ENCODE measurements around the gene CCDC191.

CCDC191 gene, protein sequence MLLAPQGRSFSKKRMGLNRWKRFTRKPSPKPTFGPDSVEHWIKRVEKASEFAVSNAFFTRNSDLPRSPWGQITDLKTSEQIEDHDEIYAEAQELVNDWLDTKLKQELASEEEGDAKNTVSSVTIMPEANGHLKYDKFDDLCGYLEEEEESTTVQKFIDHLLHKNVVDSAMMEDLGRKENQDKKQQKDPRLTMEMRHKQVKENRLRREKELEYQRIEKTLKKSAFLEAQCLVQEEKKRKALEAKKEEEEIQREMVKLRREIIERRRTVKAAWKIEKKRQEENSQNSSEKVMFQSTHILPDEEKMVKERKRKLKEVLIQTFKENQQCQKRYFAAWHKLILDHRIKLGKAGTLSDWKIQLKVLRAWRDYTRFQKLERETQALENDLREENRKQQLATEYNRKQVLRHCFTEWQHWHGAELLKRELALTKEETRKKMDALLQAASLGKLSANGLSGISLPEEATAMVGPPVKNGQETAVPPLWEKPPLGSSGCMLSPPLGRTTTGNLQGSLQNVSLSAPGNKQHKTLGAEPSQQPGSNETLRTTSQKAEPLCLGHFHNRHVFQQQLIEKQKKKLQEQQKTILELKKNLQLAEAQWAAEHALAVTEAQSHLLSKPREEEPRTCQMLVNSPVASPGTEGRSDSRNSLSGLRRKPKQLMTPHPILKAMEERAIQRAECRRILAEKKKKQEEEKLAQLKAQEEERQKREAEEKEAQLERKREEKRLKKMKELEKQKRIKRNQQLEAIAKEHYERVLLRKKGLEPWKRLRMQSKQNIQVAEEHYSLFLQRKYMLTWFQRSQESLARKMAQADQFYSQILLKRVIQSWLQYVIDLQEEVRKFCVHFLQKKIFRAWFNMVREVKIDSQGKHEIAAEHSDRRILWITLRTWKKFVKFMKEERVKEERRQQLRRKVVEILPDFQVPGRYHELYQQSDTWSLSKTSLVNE

DNA sequence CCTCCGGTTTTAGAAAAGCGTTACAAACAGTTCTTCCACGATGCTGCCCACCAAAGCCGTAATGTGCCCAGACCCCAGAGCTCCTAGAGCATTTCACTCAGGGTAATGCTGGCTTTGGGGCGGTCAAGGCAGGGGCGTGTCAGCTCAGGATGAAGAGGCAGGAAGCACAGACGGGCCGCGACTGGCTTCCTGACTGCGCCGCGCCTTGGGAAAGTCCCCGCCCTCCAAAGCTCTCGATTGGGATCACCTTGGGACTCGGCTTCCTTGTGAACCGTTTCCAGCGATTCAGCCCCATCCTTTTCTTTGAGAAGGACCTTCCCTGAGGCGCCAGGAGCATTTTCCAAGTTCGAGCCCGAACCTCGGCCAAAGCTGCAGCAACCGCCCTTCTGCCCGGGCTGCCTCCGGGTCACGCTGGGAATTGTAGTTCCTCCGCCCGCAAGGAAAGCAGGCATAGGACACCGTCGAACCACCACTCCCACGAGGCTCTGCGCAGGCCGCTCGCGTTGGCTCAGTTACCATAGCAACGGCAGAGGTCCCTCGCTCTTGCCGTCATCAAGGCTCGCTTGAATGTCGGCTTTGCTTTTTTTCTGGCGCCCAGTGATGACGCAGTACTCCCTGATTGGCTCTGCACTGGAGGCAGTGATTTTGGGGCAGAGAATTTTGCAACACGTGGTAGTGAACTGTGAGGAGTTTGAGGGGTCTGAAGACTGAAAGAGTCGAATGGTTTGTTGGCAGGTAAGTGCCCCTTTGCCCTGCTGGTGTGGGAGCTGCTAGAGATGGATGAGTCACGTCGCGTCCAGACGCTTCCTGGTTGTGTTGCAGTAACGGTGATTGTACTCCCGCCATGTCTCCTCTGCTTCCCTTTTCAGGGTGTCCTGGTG lies at the start of gene CCDC191, which contains the start of gene QTRT2:
CCDC191 (minus strand) TSS at position 397 of the 881 bp plus-strand sequence; CDS start at position 337, 60 bp downstream.
QTRT2 (plus strand) TSS at position 608 of the 881 bp plus-strand sequence. CDS start 8,521 bp downstream, outside the sequence.
- peak; percentile 99 for ATAC-seq
- H3K9me3 Mint-ChIP-seq = no peaks in the 10 kb centered on the region
- peaks cover 52% of the 10 kb centered on the region for H3K4me1 Mint-ChIP-seq

DNA sequence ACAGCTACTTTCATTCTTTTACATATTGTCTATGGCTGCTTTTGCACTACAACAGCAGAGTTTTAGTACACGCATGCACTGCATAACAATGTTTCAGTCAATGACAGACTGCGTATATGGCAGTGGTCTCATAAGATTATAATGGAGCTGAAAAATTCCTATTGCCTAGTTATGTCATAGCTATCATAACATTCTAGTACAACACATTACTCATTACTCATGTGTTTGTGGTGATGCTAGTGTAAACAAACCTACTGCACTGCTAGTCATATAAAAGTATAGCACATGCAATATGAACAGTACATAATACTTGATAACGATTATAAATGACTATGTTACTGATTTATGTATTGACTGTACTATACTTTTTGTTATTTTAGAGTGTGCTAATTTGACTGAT lies 48.1 kb upstream of the CCDC191 start:
- no peak overlapping the region for H3K27ac Mint-ChIP-seq
- no peak for ATAC-seq
- no peak overlapping the region for H3K4me3 Mint-ChIP-seq
- no peaks in the 10 kb centered on the region for H3K4me1 Mint-ChIP-seq
- H3K27me3 Mint-ChIP-seq = peaks cover 3% of the 10 kb centered on the region
- H3K9me3 Mint-ChIP-seq = no peaks in the 10 kb centered on the region
- H3K36me3 Mint-ChIP-seq = no peaks in the 10 kb centered on the region

More for the DNA sequence above, at the start of gene CCDC191, which contains the start of gene QTRT2:
- Mint-ChIP-seq H3K36me3 (peaks cover 23% of the 10 kb centered on the region), H3K27me3 (no peaks in the 10 kb centered on the region), H3K27ac (peak within 1 kb of the TSS; percentile 93), H3K4me3 (peak within 1 kb of the TSS; percentile 93)

DNA sequence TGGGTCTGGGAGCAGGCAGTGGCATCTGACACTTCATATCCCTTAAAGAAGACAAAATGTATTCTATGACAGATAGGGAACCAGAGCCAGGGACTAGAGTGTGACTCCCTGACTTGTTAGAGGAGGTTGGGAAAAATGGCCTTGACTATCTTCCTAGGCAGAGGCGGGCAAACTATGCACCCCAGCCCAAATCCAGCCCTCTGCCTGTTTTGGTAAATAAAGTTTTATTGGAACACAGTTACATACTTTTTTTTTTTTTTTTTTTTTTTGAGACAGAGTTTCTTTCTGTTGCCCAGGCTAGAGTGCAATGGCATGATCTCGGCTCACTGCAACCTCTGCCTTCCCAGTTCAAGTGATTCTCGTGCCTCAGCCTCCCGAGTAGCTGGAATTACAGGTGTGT lies 47.5 kb upstream of the CCDC191 start:
- H3K36me3 Mint-ChIP-seq = no peaks in the 10 kb centered on the region
- no peaks in the 10 kb centered on the region for H3K9me3 Mint-ChIP-seq
- no peak overlapping the region for H3K27ac Mint-ChIP-seq
- no peaks in the 10 kb centered on the region for H3K27me3 Mint-ChIP-seq
- H3K4me1 Mint-ChIP-seq = no peaks in the 10 kb centered on the region
- H3K4me3 Mint-ChIP-seq = no peak overlapping the region
- no peak for ATAC-seq

DNA sequence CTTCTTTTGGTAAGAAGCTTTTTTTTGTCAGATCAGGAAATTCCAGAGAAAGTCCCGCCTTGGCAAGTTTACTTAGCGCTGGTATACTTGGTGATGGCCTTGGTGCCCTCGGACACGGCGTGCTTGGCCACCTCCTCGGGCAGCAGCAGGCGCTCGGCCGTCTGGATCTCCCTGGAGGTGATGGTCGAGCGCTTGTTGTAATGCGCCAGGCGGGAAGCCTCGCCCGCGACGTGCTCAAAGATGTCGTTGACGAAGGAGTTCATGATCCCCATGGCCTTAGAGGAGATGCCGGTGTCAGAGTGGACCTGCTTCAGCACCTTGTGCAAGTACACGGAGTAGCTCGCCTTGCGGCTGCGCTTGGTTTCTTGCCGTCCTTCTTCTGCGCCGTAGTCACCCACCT lies 46.9 kb upstream of the CCDC191 start:
- H3K36me3 Mint-ChIP-seq = no peaks in the 10 kb centered on the region
- ATAC-seq = no peak
- no peak overlapping the region for H3K4me3 Mint-ChIP-seq
- H3K4me1 Mint-ChIP-seq = no peaks in the 10 kb centered on the region
- no peaks in the 10 kb centered on the region for H3K27me3 Mint-ChIP-seq
- H3K9me3 Mint-ChIP-seq = no peaks in the 10 kb centered on the region
- no peak overlapping the region for H3K27ac Mint-ChIP-seq

DNA sequence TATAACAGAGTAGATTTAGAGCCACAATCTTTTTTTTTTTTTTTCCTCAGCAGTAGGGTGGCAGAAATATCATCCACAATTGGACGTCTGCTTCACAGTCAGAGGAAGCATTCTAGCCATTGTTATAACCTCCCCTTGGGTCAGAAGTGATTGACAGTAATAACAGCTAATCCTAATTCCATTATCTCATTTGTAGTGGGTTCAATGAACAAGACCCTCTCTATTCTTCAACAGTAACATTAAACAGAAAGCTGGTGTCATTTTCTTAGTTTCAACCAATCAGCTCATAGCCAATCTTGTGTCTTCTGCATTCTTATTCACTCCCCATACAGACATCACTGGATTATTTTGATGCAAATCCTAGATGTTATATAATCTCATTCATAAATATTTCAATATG lies 44.8 kb upstream of the CCDC191 start:
- no peaks in the 10 kb centered on the region for H3K9me3 Mint-ChIP-seq
- no peak overlapping the region for H3K27ac Mint-ChIP-seq
- H3K4me3 Mint-ChIP-seq = no peak overlapping the region
- ATAC-seq = no peak
- H3K36me3 Mint-ChIP-seq = no peaks in the 10 kb centered on the region
- no peaks in the 10 kb centered on the region for H3K4me1 Mint-ChIP-seq
- H3K27me3 Mint-ChIP-seq = no peaks in the 10 kb centered on the region

DNA sequence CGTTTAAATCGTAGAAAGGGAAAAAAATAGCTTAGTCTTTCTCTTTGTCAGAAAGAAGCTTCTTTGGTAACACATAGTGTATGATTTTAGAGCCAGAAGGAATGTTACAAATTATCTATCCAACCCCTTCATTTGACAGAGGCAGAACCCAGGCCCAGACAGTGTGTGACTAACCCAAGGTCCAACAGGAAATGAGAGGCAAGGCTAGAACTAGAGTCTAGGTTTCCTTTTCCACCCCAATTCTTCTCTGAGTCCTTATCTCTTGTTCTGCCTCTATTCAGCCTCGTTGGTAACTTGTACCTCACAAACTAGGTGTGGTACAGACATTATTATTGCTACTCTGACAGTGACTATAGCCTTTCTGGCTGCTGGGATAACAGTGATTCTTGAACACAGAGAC lies 39.5 kb upstream of the CCDC191 start:
- Mint-ChIP-seq H3K9me3 (no peaks in the 10 kb centered on the region), H3K27ac (no peak overlapping the region), H3K4me1 (no peaks in the 10 kb centered on the region), H3K36me3 (no peaks in the 10 kb centered on the region), H3K4me3 (no peak overlapping the region), H3K27me3 (no peaks in the 10 kb centered on the region)
- no peak for ATAC-seq

DNA sequence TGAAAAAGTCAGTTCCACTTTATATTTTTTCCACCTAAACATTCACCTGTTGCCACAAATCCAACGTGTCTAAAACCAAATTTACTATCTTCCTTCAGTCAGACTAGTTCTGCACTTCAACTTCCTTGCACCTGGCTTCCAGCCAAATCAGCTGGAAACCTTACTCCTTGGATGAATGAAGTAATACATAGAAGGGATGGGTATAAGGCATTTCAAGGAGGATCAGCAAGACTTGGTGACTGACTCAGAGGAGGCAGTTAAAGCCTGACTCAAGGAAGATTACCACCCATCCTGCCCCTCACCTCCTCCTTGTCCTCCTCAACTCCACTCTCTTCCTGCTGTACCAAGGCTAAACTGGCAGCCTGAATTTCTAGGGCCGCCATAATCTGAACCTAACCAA lies 37.3 kb upstream of the CCDC191 start:
- no peak for ATAC-seq
- Mint-ChIP-seq H3K9me3 (no peaks in the 10 kb centered on the region), H3K27me3 (no peaks in the 10 kb centered on the region), H3K27ac (no peak overlapping the region), H3K36me3 (no peaks in the 10 kb centered on the region), H3K4me1 (no peaks in the 10 kb centered on the region), H3K4me3 (no peak overlapping the region)

DNA sequence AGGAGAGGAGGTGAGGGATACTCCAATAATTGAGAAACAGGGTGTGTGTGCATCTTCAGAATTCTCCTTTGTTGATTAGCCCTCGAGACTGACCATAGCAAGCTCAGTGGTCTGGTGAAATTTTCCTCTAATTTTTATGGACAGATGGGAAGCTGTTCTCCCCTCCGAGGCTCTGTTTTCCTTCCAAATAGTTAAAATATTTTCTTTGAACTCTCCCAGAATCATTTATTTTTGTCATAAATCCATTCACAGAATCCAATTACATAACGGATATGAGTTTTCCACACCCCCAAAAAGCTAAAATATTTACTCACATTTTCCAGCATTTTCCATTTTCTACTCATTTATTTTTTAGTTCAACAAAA lies 36.7 kb upstream of the CCDC191 start:
- no peak for ATAC-seq

DNA sequence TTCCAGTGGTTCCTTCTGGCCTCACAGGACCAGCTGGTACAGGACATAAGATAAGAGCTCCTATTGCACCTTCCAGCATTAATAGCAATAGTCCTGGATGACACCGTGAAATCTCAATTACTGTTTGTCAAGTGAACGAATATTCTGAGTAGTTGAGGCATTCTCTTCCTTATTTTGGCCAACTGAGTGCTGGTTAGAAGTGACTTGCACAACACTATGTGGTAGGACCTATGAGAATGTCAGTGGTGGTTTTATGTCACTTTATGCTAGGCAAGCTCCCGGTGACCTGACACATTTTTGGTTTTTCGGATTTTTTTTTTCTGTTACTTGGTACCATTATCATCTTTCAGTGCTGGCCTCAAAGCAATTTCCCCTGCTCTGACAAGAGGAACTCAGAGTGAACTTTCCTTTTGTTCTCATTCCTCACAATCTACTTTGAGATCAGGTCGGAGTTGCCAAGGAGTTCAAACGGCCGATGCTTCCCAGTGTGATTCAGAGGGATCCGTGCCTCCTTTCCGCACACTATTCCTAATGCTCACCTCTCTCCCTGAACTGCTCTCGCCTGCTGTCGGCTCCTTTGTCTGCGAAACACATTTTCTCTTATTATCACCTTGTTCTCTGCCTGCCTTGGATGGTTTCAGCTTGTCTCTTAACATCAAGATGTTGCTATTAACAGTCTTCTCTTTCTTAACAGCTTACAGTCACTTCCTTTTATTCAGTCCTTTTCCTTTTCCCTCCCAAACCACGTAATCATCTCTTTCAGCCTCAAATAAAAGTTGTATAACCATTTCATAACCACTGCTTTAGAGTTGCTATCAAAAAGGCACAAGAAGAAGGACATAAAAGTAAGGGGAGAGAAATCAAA lies 36.1 kb upstream of the CCDC191 start:
- Mint-ChIP-seq H3K4me1 (no peaks in the 10 kb centered on the region), H3K27me3 (no peaks in the 10 kb centered on the region), H3K36me3 (peaks cover 6% of the 10 kb centered on the region), H3K27ac (no peak overlapping the region), H3K4me3 (no peak overlapping the region), H3K9me3 (no peaks in the 10 kb centered on the region)
- ATAC-seq = no peak

More for the DNA sequence above, 36.7 kb upstream of the CCDC191 start:
- no peak overlapping the region for H3K4me3 Mint-ChIP-seq
- no peaks in the 10 kb centered on the region for H3K4me1 Mint-ChIP-seq
- no peak overlapping the region for H3K27ac Mint-ChIP-seq
- peaks cover under 1% of the 10 kb centered on the region for H3K36me3 Mint-ChIP-seq
- no peaks in the 10 kb centered on the region for H3K27me3 Mint-ChIP-seq
- no peaks in the 10 kb centered on the region for H3K9me3 Mint-ChIP-seq

DNA sequence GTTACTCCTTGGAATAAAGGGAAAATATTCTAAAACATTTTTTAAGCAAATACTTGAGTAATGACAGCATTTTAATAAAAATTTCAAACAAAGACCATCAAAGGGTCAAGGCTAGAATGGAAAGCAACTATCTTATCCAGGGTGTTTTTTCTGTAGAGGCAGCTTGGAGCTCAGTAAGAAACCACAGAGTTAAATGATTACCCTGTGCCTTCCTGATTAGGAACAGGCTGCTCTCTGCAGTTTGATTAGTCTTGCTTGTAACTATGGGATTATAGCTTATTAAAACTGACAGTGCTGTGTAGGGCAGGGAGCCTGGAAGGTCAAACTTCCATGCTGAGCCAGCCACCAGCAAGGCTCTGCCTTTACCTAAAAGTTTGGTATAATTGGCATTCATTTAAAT lies 33.3 kb upstream of the CCDC191 start:
- Mint-ChIP-seq H3K36me3 (peaks cover 33% of the 10 kb centered on the region), H3K27ac (no peak overlapping the region), H3K9me3 (no peaks in the 10 kb centered on the region), H3K4me1 (no peaks in the 10 kb centered on the region), H3K27me3 (no peaks in the 10 kb centered on the region), H3K4me3 (no peak overlapping the region)
- ATAC-seq = no peak

DNA sequence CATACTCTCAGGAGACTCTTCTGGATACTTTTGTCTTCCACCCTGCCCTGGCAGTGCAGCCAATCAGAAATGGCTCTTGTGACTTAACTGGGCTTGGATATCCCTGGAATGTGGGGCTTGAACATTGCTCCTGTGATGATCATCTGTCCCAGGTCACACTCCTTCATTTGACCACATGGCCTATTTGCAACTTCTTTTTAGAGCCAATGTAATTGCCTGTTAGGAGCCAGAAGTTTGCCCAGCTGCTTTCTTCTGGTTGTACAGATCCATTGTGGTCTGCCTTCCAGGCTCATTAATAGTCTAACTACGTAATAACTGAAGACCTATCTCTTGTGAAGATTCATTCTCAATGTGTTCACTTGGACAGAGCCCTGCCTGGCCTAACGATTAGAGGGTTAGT lies 30.0 kb upstream of the CCDC191 start:
- H3K4me3 Mint-ChIP-seq = no peak overlapping the region
- no peak overlapping the region for H3K27ac Mint-ChIP-seq
- no peaks in the 10 kb centered on the region for H3K4me1 Mint-ChIP-seq
- H3K27me3 Mint-ChIP-seq = no peaks in the 10 kb centered on the region
- no peaks in the 10 kb centered on the region for H3K9me3 Mint-ChIP-seq
- peaks cover 62% of the 10 kb centered on the region for H3K36me3 Mint-ChIP-seq
- no peak for ATAC-seq

DNA sequence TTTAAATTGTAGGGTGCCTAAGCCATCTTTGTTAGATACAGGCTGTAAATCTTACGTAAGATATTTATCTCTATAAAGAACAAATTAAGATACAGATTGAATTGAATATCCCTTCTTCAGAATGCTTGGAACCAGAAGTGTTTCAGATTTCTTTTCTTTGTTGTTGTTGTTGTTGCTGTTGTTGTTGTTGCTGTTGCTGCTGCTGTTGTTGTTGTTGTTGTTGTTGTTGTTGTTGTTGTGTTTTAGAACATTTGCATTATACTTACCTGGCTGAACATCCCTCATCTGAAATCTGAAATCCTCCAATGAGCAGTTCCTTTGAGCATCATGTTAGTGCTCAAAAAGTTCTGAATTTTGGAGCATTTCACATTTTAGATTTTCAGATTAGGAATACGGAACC lies 26.8 kb upstream of the CCDC191 start:
- ATAC-seq = no peak
- H3K4me1 Mint-ChIP-seq = no peaks in the 10 kb centered on the region
- H3K27ac Mint-ChIP-seq = no peak overlapping the region
- no peak overlapping the region for H3K4me3 Mint-ChIP-seq
- no peaks in the 10 kb centered on the region for H3K9me3 Mint-ChIP-seq
- no peaks in the 10 kb centered on the region for H3K27me3 Mint-ChIP-seq
- H3K36me3 Mint-ChIP-seq = peaks cover 74% of the 10 kb centered on the region

DNA sequence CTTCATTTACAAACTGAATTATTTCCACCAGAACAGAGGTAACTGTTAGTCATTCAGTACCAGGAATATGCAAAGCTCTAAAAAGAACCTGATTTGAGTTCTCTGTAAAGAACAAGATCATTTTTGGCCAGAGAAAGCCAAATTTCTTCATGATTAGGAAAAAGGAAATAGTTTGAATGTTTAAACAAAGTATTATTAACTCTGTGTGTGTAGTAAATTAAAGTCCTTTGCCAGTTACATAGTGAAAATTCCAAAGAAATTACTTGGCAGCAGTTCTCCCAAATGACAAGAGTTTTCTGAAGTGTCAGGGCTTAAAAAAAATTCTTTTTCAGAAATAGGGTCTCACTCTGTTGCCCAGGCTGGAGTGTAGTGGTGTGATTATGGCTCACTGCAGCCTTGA lies 24.7 kb upstream of the CCDC191 start:
- no peaks in the 10 kb centered on the region for H3K9me3 Mint-ChIP-seq
- peaks cover 73% of the 10 kb centered on the region for H3K36me3 Mint-ChIP-seq
- no peaks in the 10 kb centered on the region for H3K27me3 Mint-ChIP-seq

DNA sequence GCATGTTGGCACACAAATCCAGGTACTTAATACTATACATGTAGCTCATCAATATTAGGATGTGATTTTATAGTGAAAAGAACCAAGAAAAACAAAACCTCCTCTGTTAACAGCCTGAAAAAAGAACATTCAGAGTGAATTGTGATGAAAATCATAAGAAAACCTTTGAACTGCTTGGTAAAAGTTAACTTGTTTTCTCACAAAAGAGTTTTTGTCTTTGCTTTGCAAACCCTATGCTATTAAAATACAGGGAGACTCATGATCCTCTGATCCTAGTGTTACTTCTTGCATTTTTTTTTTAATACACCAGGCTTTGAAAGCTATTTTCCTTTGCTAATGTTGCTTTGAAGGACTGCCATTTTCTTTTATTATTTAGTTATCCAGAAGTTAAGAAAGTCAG lies 23.9 kb upstream of the CCDC191 start:
- no peaks in the 10 kb centered on the region for H3K4me1 Mint-ChIP-seq
- H3K4me3 Mint-ChIP-seq = no peak overlapping the region
- H3K27me3 Mint-ChIP-seq = no peaks in the 10 kb centered on the region
- H3K36me3 Mint-ChIP-seq = peaks cover 66% of the 10 kb centered on the region
- H3K9me3 Mint-ChIP-seq = no peaks in the 10 kb centered on the region
- no peak for ATAC-seq
- no peak overlapping the region for H3K27ac Mint-ChIP-seq

More for the DNA sequence above, 24.7 kb upstream of the CCDC191 start:
- Mint-ChIP-seq H3K27ac (no peak overlapping the region), H3K4me1 (no peaks in the 10 kb centered on the region), H3K4me3 (no peak overlapping the region)
- no peak for ATAC-seq

Data from stimulated activated memory B cell treated with anti-CD40 and anti-IgM and Interleukin-4, amounts not matched to agents 10 μg/mL and 1 μg/mL and 100 μg/mL, for 72 hours (primary cell).